ENCODE results near the gene OR4X1. TPM values are rescaled to one million over a fixed set of nuclear protein-coding genes. Genes with fewer than 3 reads are reported as not detected.
"Not testable (repeated sequence)": the region's sequence is repeated elsewhere in the genome, so short reads cannot be mapped to it uniquely, and the experiment has no call there.

The OR4X1 gene, protein sequence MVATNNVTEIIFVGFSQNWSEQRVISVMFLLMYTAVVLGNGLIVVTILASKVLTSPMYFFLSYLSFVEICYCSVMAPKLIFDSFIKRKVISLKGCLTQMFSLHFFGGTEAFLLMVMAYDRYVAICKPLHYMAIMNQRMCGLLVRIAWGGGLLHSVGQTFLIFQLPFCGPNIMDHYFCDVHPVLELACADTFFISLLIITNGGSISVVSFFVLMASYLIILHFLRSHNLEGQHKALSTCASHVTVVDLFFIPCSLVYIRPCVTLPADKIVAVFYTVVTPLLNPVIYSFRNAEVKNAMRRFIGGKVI
- total RNA-seq (not detected), polyA plus RNA-seq (not detected)

DNA sequence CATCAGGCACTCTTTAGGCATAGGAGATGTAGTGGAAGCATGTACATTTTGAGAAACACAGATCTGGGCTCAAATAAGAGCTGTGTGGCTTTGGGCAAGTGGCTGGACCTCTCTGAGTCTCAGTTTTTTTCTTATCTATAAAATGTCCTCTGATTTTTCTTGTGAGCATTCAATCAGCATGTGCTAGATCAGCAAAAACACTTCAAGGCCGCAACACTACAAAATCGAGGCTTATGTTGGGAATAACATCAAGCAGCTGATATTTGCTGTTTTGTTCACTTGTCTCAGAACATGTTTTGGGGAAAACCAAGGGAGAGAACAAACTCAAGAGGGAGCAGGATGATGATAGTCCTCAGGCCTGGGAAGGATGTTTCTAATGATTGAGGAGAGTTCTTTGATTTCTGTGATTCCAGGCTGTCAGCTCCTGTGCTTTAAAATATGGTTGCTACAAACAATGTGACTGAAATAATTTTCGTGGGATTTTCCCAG lies at the start of gene OR4X1:
Gene OR4X1, plus strand, starts transcription at position 439 of the 489 bp plus-strand sequence. Its CDS starts 0 bp downstream, at position 439.
- H3K27me3 ChIP-seq, result no peaks in the 10 kb centered on the region
- intact Hi-C loops (cut with DNase I), result no loop called here
- no peak within 1 kb of the TSS for H3K27ac ChIP-seq
- no peak for TF ChIP-seq POLR2AphosphoS5 (IDR thresholded peaks at IDR 0.05)
- H3K4me3 ChIP-seq, result no peak within 1 kb of the TSS
- 27 to 35% methylated on average over 3 of the region's 3 CpGs for WGBS, 2 donors
- H3K36me3 ChIP-seq, result no peaks in the 10 kb centered on the region
- no peaks in the 10 kb centered on the region for H3K9me3 ChIP-seq
- DNase-seq, result no peak
- H3K4me1 ChIP-seq, result no peaks in the 10 kb centered on the region

DNA sequence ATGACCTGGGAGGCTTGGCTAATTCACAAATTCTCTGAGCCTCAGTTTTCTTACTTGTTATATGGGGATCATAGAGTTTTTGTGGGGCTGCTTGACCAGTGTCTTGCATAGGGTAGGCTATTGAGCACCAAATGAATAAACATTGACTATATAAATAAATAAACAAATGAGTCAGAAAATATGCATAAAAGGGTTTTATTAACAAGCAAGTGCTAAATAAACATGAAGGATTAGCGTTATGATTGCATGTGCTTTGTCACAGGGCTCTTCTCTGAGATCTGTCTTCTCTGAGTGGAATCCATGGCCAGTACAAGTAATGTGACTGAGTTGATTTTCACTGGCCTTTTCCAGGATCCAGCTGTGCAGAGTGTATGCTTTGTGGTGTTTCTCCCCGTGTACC lies 47.2 kb upstream of the OR4X1 start, which contains the start of gene OR4B1:
Gene OR4B1, plus strand, starts transcription at position 301 of the 400 bp plus-strand sequence. Its CDS starts 0 bp downstream, at position 301.
- Histone ChIP-seq H3K36me3 (no peaks in the 10 kb centered on the region), H3K27ac (no peak within 1 kb of the TSS), H3K4me1 (no peaks in the 10 kb centered on the region), H3K27me3 (no peaks in the 10 kb centered on the region), H3K4me3 (no peak within 1 kb of the TSS), H3K9me3 (no peaks in the 10 kb centered on the region)
- intact Hi-C loops (cut with DNase I), result no loop called here
- no peak for DNase-seq
- WGBS, 2 donors, result 43 to 64% methylated on average over 2 of the region's 2 CpGs
- TF ChIP-seq, protein P1, sequence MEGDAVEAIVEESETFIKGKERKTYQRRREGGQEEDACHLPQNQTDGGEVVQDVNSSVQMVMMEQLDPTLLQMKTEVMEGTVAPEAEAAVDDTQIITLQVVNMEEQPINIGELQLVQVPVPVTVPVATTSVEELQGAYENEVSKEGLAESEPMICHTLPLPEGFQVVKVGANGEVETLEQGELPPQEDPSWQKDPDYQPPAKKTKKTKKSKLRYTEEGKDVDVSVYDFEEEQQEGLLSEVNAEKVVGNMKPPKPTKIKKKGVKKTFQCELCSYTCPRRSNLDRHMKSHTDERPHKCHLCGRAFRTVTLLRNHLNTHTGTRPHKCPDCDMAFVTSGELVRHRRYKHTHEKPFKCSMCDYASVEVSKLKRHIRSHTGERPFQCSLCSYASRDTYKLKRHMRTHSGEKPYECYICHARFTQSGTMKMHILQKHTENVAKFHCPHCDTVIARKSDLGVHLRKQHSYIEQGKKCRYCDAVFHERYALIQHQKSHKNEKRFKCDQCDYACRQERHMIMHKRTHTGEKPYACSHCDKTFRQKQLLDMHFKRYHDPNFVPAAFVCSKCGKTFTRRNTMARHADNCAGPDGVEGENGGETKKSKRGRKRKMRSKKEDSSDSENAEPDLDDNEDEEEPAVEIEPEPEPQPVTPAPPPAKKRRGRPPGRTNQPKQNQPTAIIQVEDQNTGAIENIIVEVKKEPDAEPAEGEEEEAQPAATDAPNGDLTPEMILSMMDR (IDR thresholded peaks at IDR 0.05), result no peak
- TF ChIP-seq POLR2AphosphoS5 (IDR thresholded peaks at IDR 0.05) (no peak), EP300 (IDR thresholded peaks at IDR 0.05) (no peak)

DNA sequence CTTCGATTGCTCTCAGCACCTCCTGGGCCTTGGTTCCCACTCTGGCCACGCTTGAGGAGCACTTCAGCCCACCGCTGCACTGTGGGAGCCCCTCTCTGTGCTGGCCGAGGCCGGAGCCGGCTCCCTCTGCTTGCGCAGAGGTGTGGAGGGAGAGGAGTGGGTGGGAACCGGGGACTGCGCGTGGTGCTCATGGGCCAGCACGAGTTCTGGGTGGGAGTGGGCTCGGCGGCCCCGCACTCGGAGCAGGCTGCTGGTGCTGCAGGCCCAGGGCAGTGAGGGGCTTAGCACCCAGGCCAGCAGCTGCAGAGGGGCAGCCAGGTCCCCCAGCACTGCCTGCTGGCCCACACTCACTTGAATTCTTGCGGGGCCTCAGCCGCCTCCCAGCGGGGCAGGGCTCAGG lies 34.9 kb upstream of the OR4X1 start:
- no peak overlapping the region for H3K4me3 ChIP-seq
- H3K4me1 ChIP-seq, result no peaks in the 10 kb centered on the region
- TF ChIP-seq POLR2A (IDR thresholded peaks at IDR 0.05) (no peak), EP300 (IDR thresholded peaks at IDR 0.05) (no peak), POLR2AphosphoS5 (IDR thresholded peaks at IDR 0.05) (no peak)
- TF ChIP-seq, protein P1 (IDR thresholded peaks at IDR 0.05), result no peak
- no peaks in the 10 kb centered on the region for H3K9me3 ChIP-seq
- H3K36me3 ChIP-seq, result no peaks in the 10 kb centered on the region
- intact Hi-C loops (cut with DNase I), result no loop called here
- no peak overlapping the region for H3K27ac ChIP-seq
- DNase-seq, result no peak
- 83 to 85% methylated on average over 18 of the region's 18 CpGs for WGBS, 2 donors
- no peaks in the 10 kb centered on the region for H3K27me3 ChIP-seq

DNA sequence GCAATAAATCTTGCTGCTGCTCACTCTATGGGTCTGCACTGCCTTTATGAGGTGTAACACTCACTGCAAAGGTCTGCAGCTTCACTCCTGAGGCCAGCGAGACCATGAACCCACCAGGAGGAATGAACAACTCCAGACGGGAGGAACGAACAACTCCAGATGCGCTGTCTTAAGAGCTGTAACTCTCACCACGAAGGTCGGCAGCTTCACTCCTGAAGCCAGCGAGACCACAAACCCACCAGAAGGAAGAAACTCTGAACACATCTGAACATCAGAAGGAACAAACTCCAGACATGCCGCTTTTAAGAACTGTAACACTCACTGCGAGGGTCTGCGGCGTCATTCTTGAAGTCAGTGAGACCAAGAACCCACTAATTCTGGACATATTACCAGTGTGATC lies 33.6 kb upstream of the OR4X1 start:
- intact Hi-C loops (cut with DNase I), result not testable (repeated sequence)

DNA sequence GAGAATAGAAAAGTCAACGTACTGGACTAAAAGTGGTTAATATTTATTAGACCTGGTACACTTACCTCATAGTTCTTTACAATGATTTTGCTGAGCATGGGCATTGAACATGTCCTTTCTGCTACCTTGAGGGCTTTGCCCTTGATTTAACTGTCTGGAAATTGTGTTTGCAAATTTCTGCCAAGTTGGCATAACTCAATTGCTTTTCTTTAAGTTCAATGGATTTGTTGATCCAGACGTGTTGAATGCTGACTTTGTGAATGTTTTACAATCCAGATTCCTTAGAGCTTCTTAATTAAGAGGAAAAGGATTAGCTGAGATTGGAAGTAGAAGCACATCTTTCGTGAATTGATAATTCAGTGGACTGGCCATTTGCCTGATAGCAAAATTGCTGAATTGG lies 25.9 kb upstream of the OR4X1 start:
- no peaks in the 10 kb centered on the region for H3K4me1 ChIP-seq
- DNase-seq, result no peak
- H3K36me3 ChIP-seq, result no peaks in the 10 kb centered on the region
- H3K27me3 ChIP-seq, result no peaks in the 10 kb centered on the region
- 34 to 36% methylated on average over 3 of the region's 3 CpGs for WGBS, 2 donors
- no peaks in the 10 kb centered on the region for H3K9me3 ChIP-seq
- no peak overlapping the region for H3K4me3 ChIP-seq
- TF ChIP-seq, protein P1 (IDR thresholded peaks at IDR 0.05), result no peak
- TF ChIP-seq POLR2A (IDR thresholded peaks at IDR 0.05) (no peak), EP300 (IDR thresholded peaks at IDR 0.05) (no peak), POLR2AphosphoS5 (IDR thresholded peaks at IDR 0.05) (no peak)
- no peak overlapping the region for H3K27ac ChIP-seq
- intact Hi-C loops (cut with DNase I), result no loop called here

More for the DNA sequence above, 33.6 kb upstream of the OR4X1 start:
- DNase-seq, H3K27ac ChIP-seq, H3K9me3 ChIP-seq, H3K4me3 ChIP-seq, H3K36me3 ChIP-seq, H3K4me1 ChIP-seq, H3K27me3 ChIP-seq: not testable (repeated sequence)
- 89 to 91% methylated on average over 11 of the region's 11 CpGs for WGBS, 2 donors

DNA sequence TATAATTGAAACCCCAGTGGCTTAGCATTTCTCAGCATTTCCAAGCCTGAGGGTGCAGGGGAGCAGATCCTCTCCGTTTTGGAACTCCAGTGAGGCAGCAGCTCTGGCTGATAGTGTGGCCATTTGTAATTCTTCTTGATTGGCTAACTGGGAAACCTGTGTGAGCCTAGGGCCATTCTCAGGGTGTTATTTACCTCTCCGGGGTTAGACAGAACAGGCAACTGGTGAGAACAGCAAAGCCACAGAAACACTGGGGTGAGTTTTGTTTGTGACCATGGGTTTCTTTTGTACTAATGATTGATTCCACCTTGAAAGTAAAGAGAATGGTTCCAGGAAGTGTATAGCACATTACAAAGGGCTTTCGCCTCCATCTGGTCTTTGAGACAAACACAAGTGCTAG lies 21.2 kb upstream of the OR4X1 start:
- TF ChIP-seq POLR2A (IDR thresholded peaks at IDR 0.05) (no peak), POLR2AphosphoS5 (IDR thresholded peaks at IDR 0.05) (no peak), EP300 (IDR thresholded peaks at IDR 0.05) (no peak)
- TF ChIP-seq, protein P1 (IDR thresholded peaks at IDR 0.05), result no peak
- H3K27ac ChIP-seq, result no peak overlapping the region
- DNase-seq, result no peak
- H3K4me1 ChIP-seq, result no peaks in the 10 kb centered on the region
- no peaks in the 10 kb centered on the region for H3K9me3 ChIP-seq
- no peaks in the 10 kb centered on the region for H3K36me3 ChIP-seq
- H3K4me3 ChIP-seq, result no peak overlapping the region
- intact Hi-C loops (cut with DNase I), result no loop called here
- H3K27me3 ChIP-seq, result no peaks in the 10 kb centered on the region
- WGBS, 2 donors, result 66 to 74% methylated on average over 3 of the region's 3 CpGs

Measured in sigmoid colon (tissue), 7 donors.